OCI-LY7 (cell line): ENCODE results near the gene LRRC53.

Experiments used
- CTCF ChIP-seq: fragments of 200-600 bp; sonication (generic); conservative IDR thresholded peaks from 2 replicates; pipeline ENCODE4 v1.5.1; 2014; ENCODE audit warnings: mild to moderate bottlenecking, antibody characterized with exemption, low read length, moderate library complexity, mixed read lengths
- EZH2phosphoT487 ChIP-seq: fragments of 200-600 bp; sonication (generic); IDR thresholded peaks from 2 replicates; pipeline ENCODE4 v1.6.1; 2018; ENCODE audit warnings: low read depth, borderline replicate concordance, mild to moderate bottlenecking, mixed run types, antibody characterized with exemption, low read length, moderate library complexity, mixed read lengths

GRCh38 chr1:74517599-74518051 is 5.2 kb upstream of the LRRC53 start:
- TF ChIP-seq CTCF, result no peak
- no peak for TF ChIP-seq EZH2phosphoT487
